SK-N-MC (cell line): Measurements from ENCODE around the gene AGAP1.

ENCODE experiments used
- DNase-seq: peaks from one replicate; pipeline ENCODE4 v3.0.0-alpha.2; 2011; ENCODE audit warnings: low read depth, low spot score
- H3K27ac ChIP-seq: fragments of 200-600 bp; sonication (generic); 2 replicates; pipeline ENCODE4 v1.5.1; 2016; ENCODE audit warnings: mixed run types
- H3K36me3 ChIP-seq: fragments of 200-600 bp; sonication (generic); 2 replicates; pipeline ENCODE4 v1.6.1; 2017; ENCODE audit warnings: antibody characterized with exemption, low read length, mixed read lengths; ENCODE audit not compliant: insufficient read depth
- H3K4me3 ChIP-seq: fragments of 200-600 bp; sonication (generic); 2 replicates; pipeline ENCODE4 v1.5.1; 2016
- H3K9ac ChIP-seq: fragments of 200-600 bp; sonication (generic); 2 replicates; pipeline ENCODE4 v1.8.0; 2017; ENCODE audit warnings: mixed run types, mixed read lengths; ENCODE audit not compliant: insufficient read length
- H3K9me3 ChIP-seq: fragments of 200-600 bp; sonication (generic); 2 replicates; pipeline ENCODE4 v1.6.1; 2017; ENCODE audit warnings: low read depth, mild to moderate bottlenecking, antibody characterized with exemption, low read length, moderate library complexity, mixed read lengths
- EZH2 ChIP-seq: fragments of 200-600 bp; sonication (generic); IDR thresholded peaks from one replicate; pipeline ENCODE4 v1.6.1; 2017; ENCODE audit warnings: antibody characterized with exemption
- FOXP2 ChIP-seq: optimal IDR thresholded peaks from 2 replicates; pipeline ENCODE3; 2011; ENCODE audit warnings: mild to moderate bottlenecking, moderate library complexity; ENCODE audit not compliant: insufficient read depth; ENCODE audit errors: extremely low read length, control extremely low read depth
- POLR2AphosphoS5 ChIP-seq: IDR thresholded peaks from 2 replicates; pipeline ENCODE4 v1.6.1; 2012; ENCODE audit warnings: mild to moderate bottlenecking, low read depth, low read length, borderline replicate concordance

The AGAP1 gene

DNA sequence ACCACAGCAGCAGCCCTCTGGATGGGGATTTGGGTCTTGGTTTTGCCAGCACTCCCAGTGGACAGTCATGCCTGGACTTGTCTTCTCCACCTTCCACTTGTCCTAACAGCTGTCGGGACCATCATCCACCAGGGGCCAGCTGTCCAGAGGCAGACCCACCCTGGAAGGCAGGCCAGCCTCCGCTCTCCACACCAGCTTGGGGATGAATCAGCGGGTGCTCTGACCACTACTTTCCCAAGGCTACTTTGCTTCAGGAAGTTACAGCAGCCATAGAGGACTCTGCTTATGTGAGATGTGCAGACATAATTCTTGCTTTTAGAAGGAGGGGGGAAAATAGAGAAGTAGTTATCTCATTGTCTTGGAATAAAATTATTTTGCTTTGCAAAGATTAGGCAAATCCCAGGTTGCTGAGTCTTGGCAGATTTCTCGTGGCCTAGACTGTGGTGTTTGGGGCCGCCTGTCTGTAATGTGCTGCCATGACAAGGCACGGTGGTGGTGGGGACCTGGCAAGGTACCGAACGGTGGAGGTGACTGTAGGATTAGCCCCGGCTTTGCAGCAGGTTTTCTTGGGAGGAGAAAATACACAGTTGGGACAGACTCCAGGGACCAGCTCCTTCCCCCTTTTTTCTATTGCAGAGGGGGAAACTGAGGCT, 148.7 kb downstream of the AGAP1 start:
- Histone ChIP-seq H3K36me3 (no peaks in the 10 kb centered on the region), H3K4me3 (no peak overlapping the region), H3K9ac (no peak overlapping the region), H3K27ac (no peak overlapping the region), H3K9me3 (no peaks in the 10 kb centered on the region)
- TF ChIP-seq POLR2AphosphoS5 (no peak), FOXP2 (no peak), EZH2 (no peak)
- no peak for DNase-seq

DNA sequence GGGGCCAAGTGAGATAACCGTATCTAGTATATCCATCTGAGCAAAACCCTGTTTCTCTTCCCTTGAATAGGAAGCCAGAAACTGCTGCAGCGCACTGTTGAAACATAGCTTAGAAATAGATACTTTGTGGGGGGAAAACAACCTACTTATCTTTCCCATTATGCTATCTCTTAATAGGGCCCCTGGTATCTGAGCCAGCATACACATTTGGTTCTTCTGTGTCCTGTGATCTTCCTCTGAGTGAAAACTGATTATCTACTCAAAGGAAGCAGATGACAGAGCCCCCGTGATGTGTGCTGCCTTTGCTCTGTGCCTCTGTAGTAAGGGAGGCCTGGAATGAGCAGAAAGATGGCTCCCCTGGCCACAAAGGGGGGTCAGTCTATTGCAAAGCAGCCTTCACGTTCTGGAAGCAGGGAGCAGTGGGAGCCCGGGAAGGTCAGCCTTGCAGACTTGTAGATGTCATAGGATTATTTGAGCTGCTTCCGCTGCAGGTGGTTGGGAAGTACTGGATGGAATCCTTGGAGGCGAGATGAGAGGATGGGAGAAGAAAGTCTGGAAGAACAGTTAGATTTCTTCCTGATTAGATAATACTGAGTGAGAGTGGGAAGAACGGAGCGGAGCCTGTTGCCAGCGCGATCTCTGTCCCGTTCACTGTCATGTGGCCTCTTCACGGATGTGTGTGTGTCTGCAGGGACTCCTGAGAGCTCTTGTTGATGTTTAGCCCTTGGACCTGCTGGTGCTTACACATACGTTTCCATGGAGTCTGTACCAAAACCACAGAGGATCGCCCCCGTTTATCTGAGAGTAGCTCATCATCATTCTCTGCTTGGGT, 150.1 kb downstream of the AGAP1 start:
- Histone ChIP-seq H3K4me3 (no peak overlapping the region), H3K27ac (no peak overlapping the region), H3K36me3 (no peaks in the 10 kb centered on the region), H3K9me3 (no peaks in the 10 kb centered on the region), H3K9ac (no peak overlapping the region)
- TF ChIP-seq POLR2AphosphoS5 (no peak), FOXP2 (no peak), EZH2 (no peak)
- no peak for DNase-seq

DNA sequence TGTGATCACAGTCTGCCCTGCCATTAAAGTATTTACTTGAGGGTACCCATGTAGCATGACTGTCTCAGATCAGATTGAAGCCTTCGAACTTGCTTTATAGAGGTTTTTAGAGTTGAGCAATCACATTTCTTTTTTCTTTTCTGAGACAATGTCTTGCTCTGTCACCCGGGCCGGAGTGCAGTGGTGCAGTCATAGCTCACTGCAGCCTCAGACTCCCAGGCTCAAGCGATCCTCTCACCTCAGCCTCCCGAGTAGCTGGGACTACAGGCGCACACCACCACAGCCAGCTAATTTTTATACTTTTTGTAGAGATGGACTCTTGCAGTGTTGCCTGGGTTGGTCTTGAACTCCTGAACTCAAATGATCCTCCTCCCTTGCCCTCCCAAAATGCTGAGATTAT, 153.4 kb downstream of the AGAP1 start:
- no peaks in the 10 kb centered on the region for H3K36me3 ChIP-seq
- TF ChIP-seq EZH2 (no peak), POLR2AphosphoS5 (no peak), FOXP2 (no peak)
- H3K27ac ChIP-seq, result no peak overlapping the region
- no peak overlapping the region for H3K4me3 ChIP-seq
- no peak for DNase-seq
- H3K9me3 ChIP-seq, result no peaks in the 10 kb centered on the region
- no peak overlapping the region for H3K9ac ChIP-seq

DNA sequence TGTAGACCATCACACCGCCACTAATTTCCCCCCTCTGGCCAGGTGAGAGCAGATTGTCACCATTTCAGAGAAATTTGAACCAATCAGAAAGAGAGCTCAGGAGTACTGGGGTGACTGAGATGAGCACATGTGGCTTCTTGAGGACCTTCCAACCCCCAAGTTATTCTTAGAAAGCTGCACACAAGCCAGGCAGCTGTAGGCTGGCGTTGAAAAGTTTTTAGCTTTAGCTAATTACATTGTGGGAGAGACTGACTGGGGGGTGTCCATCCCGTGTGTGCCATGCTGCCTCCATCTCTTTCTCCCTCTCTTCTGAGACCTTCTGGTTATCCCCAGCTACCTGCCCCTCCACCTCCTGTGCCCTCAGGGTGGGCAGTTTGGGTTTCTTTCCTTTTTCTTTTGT, 154.0 kb downstream of the AGAP1 start:
- TF ChIP-seq EZH2 (no peak), FOXP2 (no peak), POLR2AphosphoS5 (no peak)
- Histone ChIP-seq H3K36me3 (no peaks in the 10 kb centered on the region), H3K27ac (no peak overlapping the region), H3K9me3 (no peaks in the 10 kb centered on the region), H3K4me3 (no peak overlapping the region), H3K9ac (no peak overlapping the region)
- no peak for DNase-seq

DNA sequence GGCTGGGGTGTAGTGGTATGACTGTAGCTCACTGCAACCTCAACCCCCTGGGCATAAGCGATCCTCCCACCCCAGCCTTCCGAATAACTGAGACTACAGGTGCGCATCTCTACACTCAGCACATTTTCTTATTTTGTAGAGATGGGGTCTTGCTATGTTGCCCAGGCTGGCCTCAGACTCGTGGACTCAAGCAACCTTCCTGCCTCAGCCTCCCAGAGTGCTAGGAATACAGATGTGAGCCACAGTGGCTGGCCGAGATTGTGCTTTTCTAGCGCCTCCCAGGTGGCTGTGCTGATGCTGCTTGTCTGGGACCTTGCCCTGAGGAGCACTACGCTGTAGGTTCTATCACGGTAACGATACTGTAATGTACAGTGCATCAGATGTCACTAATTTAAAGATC, 155.6 kb downstream of the AGAP1 start:
- no peak for DNase-seq
- Histone ChIP-seq H3K36me3 (no peaks in the 10 kb centered on the region), H3K9me3 (no peaks in the 10 kb centered on the region), H3K27ac (no peak overlapping the region), H3K4me3 (no peak overlapping the region), H3K9ac (no peak overlapping the region)
- TF ChIP-seq FOXP2 (no peak), EZH2 (no peak), POLR2AphosphoS5 (no peak)

DNA sequence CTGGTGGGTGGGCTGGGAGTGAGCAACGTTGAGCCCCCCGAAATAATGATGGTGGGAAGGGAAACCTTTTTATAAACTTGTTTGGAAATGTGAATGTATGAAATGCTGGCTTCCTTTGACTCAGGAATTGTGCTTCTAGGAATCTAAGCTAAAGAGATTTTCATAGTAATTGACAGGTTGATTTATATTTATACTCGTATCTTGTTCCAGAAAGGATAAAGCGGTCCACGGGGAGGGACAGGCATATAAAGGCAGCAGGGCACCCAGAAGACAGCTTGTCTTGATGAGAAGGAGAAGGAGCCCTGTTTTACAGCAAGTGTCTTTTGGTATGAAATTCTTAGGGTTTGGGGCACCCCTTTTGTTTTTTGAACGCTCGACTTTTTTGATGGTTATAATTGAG, 157.8 kb downstream of the AGAP1 start:
- DNase-seq, result no peak
- no peak overlapping the region for H3K4me3 ChIP-seq
- H3K27ac ChIP-seq, result no peak overlapping the region
- TF ChIP-seq EZH2 (no peak), FOXP2 (no peak), POLR2AphosphoS5 (no peak)
- no peak overlapping the region for H3K9ac ChIP-seq
- H3K36me3 ChIP-seq, result no peaks in the 10 kb centered on the region
- no peaks in the 10 kb centered on the region for H3K9me3 ChIP-seq

DNA sequence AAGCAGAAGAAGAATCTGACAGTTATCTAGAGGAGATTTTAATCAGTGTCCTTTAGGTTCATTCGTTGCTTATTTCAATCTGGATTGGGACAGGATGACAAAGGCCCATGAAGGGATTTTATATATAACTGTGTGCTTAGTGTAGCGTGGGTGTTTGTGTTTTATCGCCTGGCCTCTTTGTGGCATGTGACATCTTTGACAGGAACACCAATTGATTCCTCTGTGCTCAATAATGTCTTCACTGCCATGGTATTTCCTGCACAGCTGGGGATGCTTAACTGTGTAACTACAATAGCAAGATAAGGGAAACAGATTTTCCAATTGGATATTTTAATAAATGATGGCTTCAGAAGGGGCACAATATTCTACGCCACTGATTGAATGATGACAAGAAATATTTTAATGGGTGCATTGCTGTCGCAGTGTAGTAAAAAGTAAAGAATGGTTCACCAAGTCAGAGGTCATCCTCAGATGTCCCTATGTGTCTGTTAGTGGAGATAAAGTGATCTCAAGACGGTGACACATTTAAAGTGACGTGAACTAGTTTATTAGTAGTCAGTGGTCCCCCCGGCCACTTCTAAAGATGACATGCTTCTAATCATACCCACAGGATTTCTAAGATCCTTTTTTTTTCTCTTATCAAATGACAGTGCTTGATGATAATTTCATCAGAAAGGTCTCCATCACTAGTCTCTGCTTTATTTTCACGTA, 160.4 kb downstream of the AGAP1 start:
- no peak for DNase-seq
- Histone ChIP-seq H3K27ac (no peak overlapping the region), H3K4me3 (no peak overlapping the region), H3K9me3 (no peaks in the 10 kb centered on the region), H3K36me3 (no peaks in the 10 kb centered on the region), H3K9ac (no peak overlapping the region)
- no peak for TF ChIP-seq FOXP2
- no peak for TF ChIP-seq EZH2
- no peak for TF ChIP-seq POLR2AphosphoS5

DNA sequence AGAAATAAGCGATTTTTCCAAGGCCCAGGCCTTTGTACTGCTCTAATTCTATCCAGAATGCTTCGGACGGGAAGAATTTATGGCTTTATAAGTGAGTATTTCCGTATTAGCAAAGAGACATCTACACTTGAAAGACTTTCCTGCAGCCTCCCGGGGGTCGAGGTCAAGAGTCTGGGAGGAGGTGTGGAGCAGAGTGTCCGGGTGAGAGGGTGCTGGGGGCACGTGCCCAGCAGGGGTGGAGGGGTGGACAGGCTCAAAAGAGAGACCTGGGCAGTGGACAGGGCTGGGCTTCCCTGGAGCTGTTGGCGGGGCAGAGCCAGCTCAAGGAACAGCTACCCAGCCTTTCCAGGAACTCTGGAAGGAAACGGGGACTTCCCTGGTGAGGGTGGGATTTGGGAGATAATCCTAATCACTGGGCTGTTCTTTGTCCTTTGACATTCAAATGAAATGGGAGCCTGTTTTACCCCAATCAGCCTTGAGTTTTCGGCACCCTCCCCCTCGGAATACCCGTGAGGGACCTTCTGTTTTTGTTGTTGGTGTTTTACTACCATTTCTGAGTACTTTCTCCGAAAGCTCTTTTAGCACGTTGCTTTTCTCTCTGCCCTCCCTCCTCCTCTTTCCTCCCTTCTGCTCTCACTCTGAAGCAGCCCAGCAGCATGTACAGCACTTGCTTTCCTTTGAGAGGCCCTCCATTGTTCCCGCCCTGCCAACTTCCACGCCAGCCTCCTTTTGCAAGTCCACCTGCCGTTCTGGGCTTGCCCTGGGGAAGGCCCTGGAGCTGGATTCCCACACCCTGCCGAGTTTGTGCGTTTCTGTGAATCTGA, 164.7 kb downstream of the AGAP1 start:
- 0 out of 2 replicates have a peak overlapping the region, but pooled peaks have one; percentile 26 for H3K4me3 ChIP-seq
- no peak overlapping the region for H3K27ac ChIP-seq
- H3K9ac ChIP-seq, result no peak overlapping the region
- DNase-seq, result no peak
- no peaks in the 10 kb centered on the region for H3K9me3 ChIP-seq
- H3K36me3 ChIP-seq, result no peaks in the 10 kb centered on the region
- no peak for TF ChIP-seq POLR2AphosphoS5
- no peak for TF ChIP-seq EZH2
- TF ChIP-seq FOXP2, result no peak
